ENCODE results near the gene SERP2.

SERP2 gene

GRCh38 chr13:44379885-44380284 lies 6.3 kb downstream of the SERP2 start:
- H3K27ac ChIP-seq (ENCODE audit: low read length), result no peak overlapping the region
- H3K9ac ChIP-seq (ENCODE audit: low read length), result no peak overlapping the region
- H3K4me3 ChIP-seq (ENCODE audit: low read length), result no peak overlapping the region
- H3K36me3 ChIP-seq (ENCODE audit: control insufficient read depth, low read depth, low read length), result no peaks in the 10 kb centered on the region
- H3K27me3 ChIP-seq (ENCODE audit: control insufficient read depth, insufficient read depth, low read length), result no peaks in the 10 kb centered on the region
- peaks cover 9% of the 10 kb centered on the region for H3K4me1 ChIP-seq (ENCODE audit: control insufficient read depth, low read depth, low read length)
- H3K9me3 ChIP-seq (ENCODE audit: control insufficient read depth, low read depth, low read length), result no peaks in the 10 kb centered on the region

- H3K27ac ChIP-seq (ENCODE audit: low read length), result no peak overlapping the region
- H3K4me3 ChIP-seq (ENCODE audit: low read length), result no peak overlapping the region
- no peaks in the 10 kb centered on the region for H3K36me3 ChIP-seq (ENCODE audit: control insufficient read depth, low read depth, low read length)
- H3K9ac ChIP-seq (ENCODE audit: low read length), result no peak overlapping the region
- H3K9me3 ChIP-seq (ENCODE audit: control insufficient read depth, low read depth, low read length), result no peaks in the 10 kb centered on the region
- peaks cover 9% of the 10 kb centered on the region for H3K4me1 ChIP-seq (ENCODE audit: control insufficient read depth, low read depth, low read length)
- H3K27me3 ChIP-seq (ENCODE audit: control insufficient read depth, insufficient read depth, low read length), result no peaks in the 10 kb centered on the region
Measured at GRCh38 chr13:44380404-44381165, 7.0 kb downstream of the SERP2 start.

GRCh38 chr13:44382635-44383145 lies 9.1 kb downstream of the SERP2 start:
- H3K9ac ChIP-seq (ENCODE audit: low read length), result no peak overlapping the region
- H3K27me3 ChIP-seq (ENCODE audit: control insufficient read depth, insufficient read depth, low read length), result no peaks in the 10 kb centered on the region
- H3K4me3 ChIP-seq (ENCODE audit: low read length), result no peak overlapping the region
- no peaks in the 10 kb centered on the region for H3K9me3 ChIP-seq (ENCODE audit: control insufficient read depth, low read depth, low read length)
- H3K27ac ChIP-seq (ENCODE audit: low read length), result no peak overlapping the region
- H3K36me3 ChIP-seq (ENCODE audit: control insufficient read depth, low read depth, low read length), result no peaks in the 10 kb centered on the region
- peaks cover 9% of the 10 kb centered on the region for H3K4me1 ChIP-seq (ENCODE audit: control insufficient read depth, low read depth, low read length)

GRCh38 chr13:44383945-44384344 lies 10.3 kb downstream of the SERP2 start:
- Histone ChIP-seq H3K9ac (ENCODE audit: low read length) (no peak overlapping the region), H3K4me3 (ENCODE audit: low read length) (no peak overlapping the region), H3K9me3 (ENCODE audit: control insufficient read depth, low read depth, low read length) (no peaks in the 10 kb centered on the region), H3K4me1 (ENCODE audit: control insufficient read depth, low read depth, low read length) (peaks cover 7% of the 10 kb centered on the region), H3K27me3 (ENCODE audit: control insufficient read depth, insufficient read depth, low read length) (no peaks in the 10 kb centered on the region), H3K27ac (ENCODE audit: low read length) (no peak overlapping the region), H3K36me3 (ENCODE audit: control insufficient read depth, low read depth, low read length) (no peaks in the 10 kb centered on the region)

GRCh38 chr13:44384778-44385177 lies 11.2 kb downstream of the SERP2 start:
- no peak overlapping the region for H3K27ac ChIP-seq (ENCODE audit: low read length)
- no peak overlapping the region for H3K9ac ChIP-seq (ENCODE audit: low read length)
- H3K27me3 ChIP-seq (ENCODE audit: control insufficient read depth, insufficient read depth, low read length), result no peaks in the 10 kb centered on the region
- H3K4me3 ChIP-seq (ENCODE audit: low read length), result no peak overlapping the region
- H3K9me3 ChIP-seq (ENCODE audit: control insufficient read depth, low read depth, low read length), result no peaks in the 10 kb centered on the region
- no peaks in the 10 kb centered on the region for H3K36me3 ChIP-seq (ENCODE audit: control insufficient read depth, low read depth, low read length)
- peaks cover 6% of the 10 kb centered on the region for H3K4me1 ChIP-seq (ENCODE audit: control insufficient read depth, low read depth, low read length)

GRCh38 chr13:44385401-44385800 lies 11.8 kb downstream of the SERP2 start:
- H3K27me3 ChIP-seq (ENCODE audit: control insufficient read depth, insufficient read depth, low read length), result no peaks in the 10 kb centered on the region
- H3K36me3 ChIP-seq (ENCODE audit: control insufficient read depth, low read depth, low read length), result no peaks in the 10 kb centered on the region
- no peak overlapping the region for H3K27ac ChIP-seq (ENCODE audit: low read length)
- no peak overlapping the region for H3K9ac ChIP-seq (ENCODE audit: low read length)
- H3K4me3 ChIP-seq (ENCODE audit: low read length), result no peak overlapping the region
- peaks cover 6% of the 10 kb centered on the region for H3K4me1 ChIP-seq (ENCODE audit: control insufficient read depth, low read depth, low read length)
- H3K9me3 ChIP-seq (ENCODE audit: control insufficient read depth, low read depth, low read length), result no peaks in the 10 kb centered on the region

GRCh38 chr13:44385847-44386246 lies 12.2 kb downstream of the SERP2 start:
- peaks cover 6% of the 10 kb centered on the region for H3K4me1 ChIP-seq (ENCODE audit: control insufficient read depth, low read depth, low read length)
- no peak overlapping the region for H3K4me3 ChIP-seq (ENCODE audit: low read length)
- H3K36me3 ChIP-seq (ENCODE audit: control insufficient read depth, low read depth, low read length), result no peaks in the 10 kb centered on the region
- no peaks in the 10 kb centered on the region for H3K9me3 ChIP-seq (ENCODE audit: control insufficient read depth, low read depth, low read length)
- H3K27me3 ChIP-seq (ENCODE audit: control insufficient read depth, insufficient read depth, low read length), result no peaks in the 10 kb centered on the region
- H3K27ac ChIP-seq (ENCODE audit: low read length), result no peak overlapping the region
- H3K9ac ChIP-seq (ENCODE audit: low read length), result no peak overlapping the region

- no peak overlapping the region for H3K4me3 ChIP-seq (ENCODE audit: low read length)
- H3K36me3 ChIP-seq (ENCODE audit: control insufficient read depth, low read depth, low read length), result no peaks in the 10 kb centered on the region
- H3K27me3 ChIP-seq (ENCODE audit: control insufficient read depth, insufficient read depth, low read length), result no peaks in the 10 kb centered on the region
- no peaks in the 10 kb centered on the region for H3K9me3 ChIP-seq (ENCODE audit: control insufficient read depth, low read depth, low read length)
- H3K9ac ChIP-seq (ENCODE audit: low read length), result no peak overlapping the region
- peaks cover 6% of the 10 kb centered on the region for H3K4me1 ChIP-seq (ENCODE audit: control insufficient read depth, low read depth, low read length)
- no peak overlapping the region for H3K27ac ChIP-seq (ENCODE audit: low read length)
Measured at GRCh38 chr13:44386913-44387556, 13.4 kb downstream of the SERP2 start.

- H3K4me1 ChIP-seq (ENCODE audit: control insufficient read depth, low read depth, low read length), result peaks cover 6% of the 10 kb centered on the region
Measured at GRCh38 chr13:44388427-44389059, 14.9 kb downstream of the SERP2 start.

GRCh38 chr13:44389060-44389666 lies 15.5 kb downstream of the SERP2 start:
- H3K4me1 ChIP-seq (ENCODE audit: control insufficient read depth, low read depth, low read length), result peaks cover 6% of the 10 kb centered on the region
- H3K9ac ChIP-seq (ENCODE audit: low read length), result no peak overlapping the region
- H3K27me3 ChIP-seq (ENCODE audit: control insufficient read depth, insufficient read depth, low read length), result no peaks in the 10 kb centered on the region
- H3K4me3 ChIP-seq (ENCODE audit: low read length), result no peak overlapping the region
- H3K36me3 ChIP-seq (ENCODE audit: control insufficient read depth, low read depth, low read length), result no peaks in the 10 kb centered on the region
- no peak overlapping the region for H3K27ac ChIP-seq (ENCODE audit: low read length)
- H3K9me3 ChIP-seq (ENCODE audit: control insufficient read depth, low read depth, low read length), result no peaks in the 10 kb centered on the region

More at GRCh38 chr13:44388427-44389059, 14.9 kb downstream of the SERP2 start:
- Histone ChIP-seq H3K9me3 (ENCODE audit: control insufficient read depth, low read depth, low read length) (no peaks in the 10 kb centered on the region), H3K9ac (ENCODE audit: low read length) (no peak overlapping the region), H3K27ac (ENCODE audit: low read length) (no peak overlapping the region), H3K36me3 (ENCODE audit: control insufficient read depth, low read depth, low read length) (no peaks in the 10 kb centered on the region), H3K27me3 (ENCODE audit: control insufficient read depth, insufficient read depth, low read length) (no peaks in the 10 kb centered on the region), H3K4me3 (ENCODE audit: low read length) (no peak overlapping the region)

- Histone ChIP-seq H3K27ac (ENCODE audit: low read length) (no peak overlapping the region), H3K4me1 (ENCODE audit: control insufficient read depth, low read depth, low read length) (peaks cover 6% of the 10 kb centered on the region)
Measured at GRCh38 chr13:44389876-44390275, 16.3 kb downstream of the SERP2 start.

More at GRCh38 chr13:44389876-44390275, 16.3 kb downstream of the SERP2 start:
- Histone ChIP-seq H3K9me3 (ENCODE audit: control insufficient read depth, low read depth, low read length) (no peaks in the 10 kb centered on the region), H3K36me3 (ENCODE audit: control insufficient read depth, low read depth, low read length) (no peaks in the 10 kb centered on the region), H3K9ac (ENCODE audit: low read length) (no peak overlapping the region), H3K27me3 (ENCODE audit: control insufficient read depth, insufficient read depth, low read length) (no peaks in the 10 kb centered on the region), H3K4me3 (ENCODE audit: low read length) (no peak overlapping the region)

Measured in iPS-18a (cell line).